H1 (cell line): ENCODE measurements around the gene MIER3.

ENCODE experiments used
- CHD2 ChIP-seq: IDR thresholded peaks from 2 replicates; pipeline ENCODE4 v1.6.1; 2012; ENCODE audit warnings: low read length, improper control_type of control experiment
- CREB1 ChIP-seq: IDR thresholded peaks from 2 replicates; pipeline ENCODE4 v1.6.1; 2012; ENCODE audit warnings: inconsistent platforms
- EP300 ChIP-seq, 2 experiments: IDR thresholded peaks; 1 replicate in 1 of 2; 2 replicates in 1 of 2; pipeline ENCODE4 v1.6.1; 2011 to 2012; ENCODE audit warnings: low read depth in 2 of 2, low read length in 2 of 2, mild to moderate bottlenecking in 2 of 2, borderline replicate concordance in 1 of 2, inconsistent platforms in 1 of 2, moderate library complexity in 1 of 2
- GABPA ChIP-seq: IDR thresholded peaks from 2 replicates; pipeline ENCODE4 v1.6.1; 2011; ENCODE audit warnings: mild to moderate bottlenecking, low read length, moderate library complexity, borderline replicate concordance; ENCODE audit not compliant: insufficient read depth
- MAFK ChIP-seq: IDR thresholded peaks from 2 replicates; pipeline ENCODE4 v1.6.1; 2012; ENCODE audit warnings: low read depth, mild to moderate bottlenecking, improper control_type of control experiment, low read length
- PHF8 ChIP-seq: fragments of 200-600 bp; sonication (generic); conservative IDR thresholded peaks from 2 replicates; pipeline ENCODE4 v1.7.1; 2012; ENCODE audit warnings: low read depth, mild to moderate bottlenecking, inconsistent platforms, low read length, moderate library complexity
- POLR2A ChIP-seq, 2 experiments: IDR thresholded peaks; 1 replicate in 1 of 2; 2 replicates in 1 of 2; pipeline ENCODE4 v1.6.1; 2011; ENCODE audit warnings: low read depth in 2 of 2, low read length in 2 of 2, mild to moderate bottlenecking in 2 of 2; ENCODE audit errors: control extremely low read depth in 1 of 2
- POLR2AphosphoS5 ChIP-seq: IDR thresholded peaks from 2 replicates; pipeline ENCODE4 v1.6.1; 2011; ENCODE audit warnings: low read depth, low read length
- TEAD4 ChIP-seq: IDR thresholded peaks from 2 replicates; pipeline ENCODE4 v1.6.1; 2012; ENCODE audit warnings: low read depth, low read length, inconsistent platforms, mixed read lengths
- YY1 ChIP-seq: IDR thresholded peaks from 2 replicates; pipeline ENCODE4 v1.6.1; 2011; ENCODE audit warnings: low read depth, mild to moderate bottlenecking, low read length
- TF ChIP-seq, protein P1 (sequence below), 3 experiments: IDR thresholded peaks; 1 replicate in 2 of 3; 2 replicates in 1 of 3; pipeline versions ENCODE4 v1.5.1 to v1.6.1; 2011; ENCODE audit warnings: low read length in 3 of 3, mild to moderate bottlenecking in 3 of 3, inconsistent platforms in 2 of 3, low read depth in 1 of 3, moderate library complexity in 1 of 3; ENCODE audit not compliant: insufficient read depth in 1 of 3; ENCODE audit errors: control extremely low read depth in 1 of 3
- TF ChIP-seq, protein P2 (sequence below): IDR thresholded peaks from 2 replicates; pipeline ENCODE4 v1.6.1; 2012; ENCODE audit warnings: low read length, inconsistent platforms
- TF ChIP-seq, protein P3 (sequence below): IDR thresholded peaks from 2 replicates; pipeline ENCODE4 v1.6.1; 2012; ENCODE audit warnings: inconsistent platforms

DNA sequence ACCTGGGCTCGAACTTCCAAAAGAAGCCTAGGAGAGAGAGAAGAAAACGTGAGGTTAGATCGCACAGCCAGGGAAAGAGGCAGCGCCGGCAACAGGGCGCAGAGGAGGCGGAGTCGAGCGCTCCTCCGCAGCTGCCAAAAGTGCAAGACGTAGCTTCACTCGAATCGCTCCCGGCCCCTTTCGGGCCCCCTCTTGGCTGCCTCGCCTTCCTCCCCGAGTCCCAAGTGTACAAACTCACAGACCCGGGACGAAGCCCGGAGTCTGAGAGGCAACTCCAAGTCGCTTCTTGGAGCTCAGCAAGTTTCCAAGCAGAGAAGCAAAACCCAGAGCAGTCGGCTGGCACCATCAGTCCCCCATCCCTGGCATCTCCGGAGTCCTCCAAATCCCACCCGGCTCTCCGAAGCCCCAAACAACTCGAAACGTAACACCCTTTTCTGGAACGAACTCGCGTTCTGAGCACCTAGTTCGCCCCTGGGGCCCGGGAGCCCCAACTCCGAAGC lies 1.2 kb downstream of the MIER3 start:
- TF ChIP-seq, protein P1, sequence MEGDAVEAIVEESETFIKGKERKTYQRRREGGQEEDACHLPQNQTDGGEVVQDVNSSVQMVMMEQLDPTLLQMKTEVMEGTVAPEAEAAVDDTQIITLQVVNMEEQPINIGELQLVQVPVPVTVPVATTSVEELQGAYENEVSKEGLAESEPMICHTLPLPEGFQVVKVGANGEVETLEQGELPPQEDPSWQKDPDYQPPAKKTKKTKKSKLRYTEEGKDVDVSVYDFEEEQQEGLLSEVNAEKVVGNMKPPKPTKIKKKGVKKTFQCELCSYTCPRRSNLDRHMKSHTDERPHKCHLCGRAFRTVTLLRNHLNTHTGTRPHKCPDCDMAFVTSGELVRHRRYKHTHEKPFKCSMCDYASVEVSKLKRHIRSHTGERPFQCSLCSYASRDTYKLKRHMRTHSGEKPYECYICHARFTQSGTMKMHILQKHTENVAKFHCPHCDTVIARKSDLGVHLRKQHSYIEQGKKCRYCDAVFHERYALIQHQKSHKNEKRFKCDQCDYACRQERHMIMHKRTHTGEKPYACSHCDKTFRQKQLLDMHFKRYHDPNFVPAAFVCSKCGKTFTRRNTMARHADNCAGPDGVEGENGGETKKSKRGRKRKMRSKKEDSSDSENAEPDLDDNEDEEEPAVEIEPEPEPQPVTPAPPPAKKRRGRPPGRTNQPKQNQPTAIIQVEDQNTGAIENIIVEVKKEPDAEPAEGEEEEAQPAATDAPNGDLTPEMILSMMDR (IDR thresholded peaks at IDR 0.05; ENCODE audit: control extremely low read depth in 1 of 3, insufficient read depth in 1 of 3, low read depth in 1 of 3, low read length in 3 of 3): no peak
- TF ChIP-seq EP300 (IDR thresholded peaks at IDR 0.05; ENCODE audit: borderline replicate concordance in 1 of 2, low read depth in 2 of 2, low read length in 2 of 2) (no peak), YY1 (no peak), POLR2AphosphoS5 (peak; percentile 45; the same call in 1 of the 2 replicates), GABPA (no peak), POLR2A (IDR thresholded peaks at IDR 0.05; ENCODE audit: control extremely low read depth in 1 of 2, low read depth in 2 of 2, low read length in 2 of 2) (peak in 1 of 2 experiments; percentile 59; a peak in 2 of 3 replicates), TEAD4 (no peak), CREB1 (no peak), CHD2 (no peak), PHF8 (no peak), MAFK (no peak)
- TF ChIP-seq, protein P2, sequence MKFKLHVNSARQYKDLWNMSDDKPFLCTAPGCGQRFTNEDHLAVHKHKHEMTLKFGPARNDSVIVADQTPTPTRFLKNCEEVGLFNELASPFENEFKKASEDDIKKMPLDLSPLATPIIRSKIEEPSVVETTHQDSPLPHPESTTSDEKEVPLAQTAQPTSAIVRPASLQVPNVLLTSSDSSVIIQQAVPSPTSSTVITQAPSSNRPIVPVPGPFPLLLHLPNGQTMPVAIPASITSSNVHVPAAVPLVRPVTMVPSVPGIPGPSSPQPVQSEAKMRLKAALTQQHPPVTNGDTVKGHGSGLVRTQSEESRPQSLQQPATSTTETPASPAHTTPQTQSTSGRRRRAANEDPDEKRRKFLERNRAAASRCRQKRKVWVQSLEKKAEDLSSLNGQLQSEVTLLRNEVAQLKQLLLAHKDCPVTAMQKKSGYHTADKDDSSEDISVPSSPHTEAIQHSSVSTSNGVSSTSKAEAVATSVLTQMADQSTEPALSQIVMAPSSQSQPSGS: no peak
- TF ChIP-seq, protein P3, sequence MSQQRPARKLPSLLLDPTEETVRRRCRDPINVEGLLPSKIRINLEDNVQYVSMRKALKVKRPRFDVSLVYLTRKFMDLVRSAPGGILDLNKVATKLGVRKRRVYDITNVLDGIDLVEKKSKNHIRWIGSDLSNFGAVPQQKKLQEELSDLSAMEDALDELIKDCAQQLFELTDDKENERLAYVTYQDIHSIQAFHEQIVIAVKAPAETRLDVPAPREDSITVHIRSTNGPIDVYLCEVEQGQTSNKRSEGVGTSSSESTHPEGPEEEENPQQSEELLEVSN: no peak
